Right cardiac atrium (tissue), 5 donors: Measurements from ENCODE around the gene DHRS1. TPM values are rescaled to one million over a fixed set of nuclear protein-coding genes. Genes with fewer than 3 reads are reported as not detected.

ENCODE experiments used
- ATAC-seq, 2 donors: fragments of 200-7000 bp; cut with Tn5 transposase; one replicate each; pipeline versions ENCODE4 v1.8.0 to v1.9.1; 2020; ENCODE audit warnings: moderate library complexity in 2 of 2, mild to moderate bottlenecking in 1 of 2
- DNase-seq, 3 donors: peaks; one replicate each; pipeline ENCODE4 v3.0.0-alpha.2; 2020
- H3K27ac ChIP-seq: one replicate; pipeline ENCODE4 v1.5.1; 2013; ENCODE audit warnings: mild to moderate bottlenecking, low read length, control low read depth, moderate library complexity
- H3K27me3 ChIP-seq: one replicate; pipeline ENCODE4 v1.6.1; 2013; ENCODE audit not compliant: control insufficient read depth, insufficient read depth
- H3K4me1 ChIP-seq: one replicate; pipeline ENCODE4 v1.6.1; 2013; ENCODE audit warnings: low read length; ENCODE audit not compliant: control insufficient read depth, insufficient read depth
- H3K4me3 ChIP-seq: one replicate; pipeline ENCODE4 v1.5.1; 2013; ENCODE audit warnings: low read length, control low read depth
- H3K9me3 ChIP-seq: one replicate; pipeline ENCODE4 v1.6.1; 2013; ENCODE audit warnings: low read length; ENCODE audit not compliant: control insufficient read depth
- WGBS: extraction: QIAGEN DNeasy Blood & Tissue Kit; methylation state at CpG from one replicate; pipeline ENCODE4 v1.1.7; 2013; 5-methylcytosine and 5-hydroxymethylcytosine counted together
- intact Hi-C, 4 donors: fragments of 100-400 bp; cut with DNase I; formaldehyde crosslinking; loops; one replicate each; pipeline versions ENCODE4 v1.11.0 to v1.14.0; 2022 to 2023
- polyA plus RNA-seq: library from polyadenylated mRNA; stranded (reverse); fragments of 200-250 nt; gene quantifications from one replicate; pipeline ENCODE4 v1.2.3, GENCODE V29; 2013
- total RNA-seq, 4 donors: library from RNA; stranded (reverse); fragmentation: NEBNext Ultra II Directional; extraction: Animal tissue kit (Norgen Biotek cat#: 25700); gene quantifications; one replicate each; pipeline ENCODE4 v1.2.1, GENCODE V29; 2021
- donor health status: healthy with polysubstance abuse.
- donor health status: DM: no; HTN: yes; CAD: no.
- donor health status: DM: no; HTN: no; CAD: no.
- donor health status: DM: no; HTN: yes; CAD: no; lungs with severe emphysema.
- donor health status: DM: yes; HTN: yes; CAD: no.

The DHRS1 gene
- total and polyA plus RNA-seq, 5 donors: 5.9 to 12.0 (median 9.9) TPM

GRCh38 chr14:24315243-24315806 lies 15.7 kb upstream of the DHRS1 start:
- no peaks in the 10 kb centered on the region for H3K9me3 ChIP-seq
- ATAC-seq (no peak), DNase-seq (peak in 1 of 3 donors; percentile 63)
- no peak overlapping the region for H3K4me3 ChIP-seq
- peaks cover 4% of the 10 kb centered on the region for H3K4me1 ChIP-seq
- H3K27me3 ChIP-seq: no peaks in the 10 kb centered on the region
- intact Hi-C loops: no loop called here
- H3K27ac ChIP-seq: no peak overlapping the region
- WGBS: 68% methylated on average over 10 of the region's 10 CpGs

- DNase-seq: peak in 1 of 3 donors; percentile 41
- H3K27me3 ChIP-seq: no peaks in the 10 kb centered on the region
- WGBS: 71% methylated on average over 5 of the region's 5 CpGs
- no peak overlapping the region for H3K27ac ChIP-seq
- H3K4me3 ChIP-seq: no peak overlapping the region
- H3K9me3 ChIP-seq: no peaks in the 10 kb centered on the region
- intact Hi-C loops: no loop called here
- peaks cover 7% of the 10 kb centered on the region for H3K4me1 ChIP-seq
- ATAC-seq: no peak
These were observed 15.0 kb upstream of the DHRS1 start for GRCh38 chr14:24314377-24315193.

GRCh38 chr14:24313913-24314312 lies 14.3 kb upstream of the DHRS1 start:
- DNase-seq: peak in 1 of 3 donors; percentile 52
- intact Hi-C loops: no loop called here
- Histone ChIP-seq H3K4me1 (peaks cover 7% of the 10 kb centered on the region), H3K27me3 (no peaks in the 10 kb centered on the region), H3K9me3 (no peaks in the 10 kb centered on the region), H3K4me3 (no peak overlapping the region), H3K27ac (no peak overlapping the region)
- no peak for ATAC-seq
- WGBS: 76% methylated on average over 2 of the region's 2 CpGs

GRCh38 chr14:24312736-24313507 lies 13.3 kb upstream of the DHRS1 start:
- DNase-seq (peak in 1 of 3 donors; percentile 65), ATAC-seq (no peak)
- no peaks in the 10 kb centered on the region for H3K27me3 ChIP-seq
- no peak overlapping the region for H3K4me3 ChIP-seq
- intact Hi-C loops: no loop called here
- WGBS: 55% methylated on average over 9 of the region's 9 CpGs
- H3K9me3 ChIP-seq: no peaks in the 10 kb centered on the region
- peak overlapping the region; percentile 53 for H3K27ac ChIP-seq
- peaks cover 7% of the 10 kb centered on the region for H3K4me1 ChIP-seq

GRCh38 chr14:24311837-24312615 lies 12.4 kb upstream of the DHRS1 start:
- DNase-seq: peak in 1 of 3 donors; percentile 21
- H3K4me1 ChIP-seq: peaks cover 7% of the 10 kb centered on the region
- intact Hi-C loops: no loop called here
- H3K9me3 ChIP-seq: no peaks in the 10 kb centered on the region
- H3K27me3 ChIP-seq: no peaks in the 10 kb centered on the region
- peak overlapping the region; percentile 45 for H3K4me3 ChIP-seq
- H3K27ac ChIP-seq: peak overlapping the region; percentile 10
- 81% methylated on average over 1 of the region's 1 CpG for whole genome bisulfite sequencing
- ATAC-seq: no peak

GRCh38 chr14:24310646-24311604 lies 11.3 kb upstream of the DHRS1 start, which contains the start of gene LTB4R:
Gene LTB4R (plus strand): TSS chr14:24311502. CDS start chr14:24315652, 4,150 bp downstream.
- peak; percentile 85 to 87 for ATAC-seq
- H3K27ac ChIP-seq: peak within 1 kb of the TSS; percentile 10
- peak within 1 kb of the TSS; percentile 45 for H3K4me3 ChIP-seq
- no peaks in the 10 kb centered on the region for H3K27me3 ChIP-seq
- intact Hi-C loops: no loop called here
- WGBS: 7% methylated on average over 99 of the region's 99 CpGs
- H3K9me3 ChIP-seq: no peaks in the 10 kb centered on the region
- DNase-seq: peak; percentile 81 to 92 (median 92)
- peaks cover 6% of the 10 kb centered on the region for H3K4me1 ChIP-seq

GRCh38 chr14:24310265-24310645 lies 10.7 kb upstream of the DHRS1 start:
- Histone ChIP-seq H3K9me3 (no peaks in the 10 kb centered on the region), H3K27me3 (no peaks in the 10 kb centered on the region), H3K27ac (peak overlapping the region; percentile 10), H3K4me1 (peaks cover 6% of the 10 kb centered on the region), H3K4me3 (peak overlapping the region; percentile 45)
- DNase-seq (peak in 1 of 3 donors; percentile 58), ATAC-seq (no peak)
- intact Hi-C loops: no loop called here
- 18% methylated on average over 5 of the region's 5 CpGs for WGBS

- WGBS: 63% methylated on average over 5 of the region's 5 CpGs
- peaks cover 6% of the 10 kb centered on the region for H3K4me1 ChIP-seq
- H3K9me3 ChIP-seq: no peaks in the 10 kb centered on the region
- DNase-seq (peak in 1 of 3 donors; percentile 48), ATAC-seq (no peak)
- intact Hi-C loops: no loop called here
- peak within 1 kb of the TSS; percentile 45 for H3K4me3 ChIP-seq
- H3K27ac ChIP-seq: peak within 1 kb of the TSS; percentile 10
- no peaks in the 10 kb centered on the region for H3K27me3 ChIP-seq
These were observed 10.1 kb upstream of the DHRS1 start, which contains the start of gene LTB4R2 for GRCh38 chr14:24309538-24310264. Gene LTB4R2 (plus strand): TSS chr14:24310140. CDS start chr14:24310665, 525 bp downstream.

GRCh38 chr14:24308342-24309124 lies 9.0 kb upstream of the DHRS1 start:
- 75% methylated on average over 7 of the region's 7 CpGs for WGBS
- Histone ChIP-seq H3K27me3 (no peaks in the 10 kb centered on the region), H3K9me3 (no peaks in the 10 kb centered on the region), H3K4me3 (no peak overlapping the region), H3K27ac (no peak overlapping the region), H3K4me1 (peaks cover 6% of the 10 kb centered on the region)
- intact Hi-C loops: no loop called here
- no peak for ATAC-seq
- peak in 1 of 3 donors; percentile 9 for DNase-seq
